ENCODE measurements around the gene CACNG3. TPM values are rescaled to one million over a fixed set of nuclear protein-coding genes. Genes with fewer than 3 reads are reported as not detected.

The CACNG3 gene
- total and polyA plus RNA-seq, 11 donors = not detected

GRCh38 chr16:24216961-24217360 is 39.2 kb upstream of the CACNG3 start:
- no peak for TF ChIP-seq POLR2A (IDR thresholded peaks at IDR 0.05)
- TF ChIP-seq, protein P1, sequence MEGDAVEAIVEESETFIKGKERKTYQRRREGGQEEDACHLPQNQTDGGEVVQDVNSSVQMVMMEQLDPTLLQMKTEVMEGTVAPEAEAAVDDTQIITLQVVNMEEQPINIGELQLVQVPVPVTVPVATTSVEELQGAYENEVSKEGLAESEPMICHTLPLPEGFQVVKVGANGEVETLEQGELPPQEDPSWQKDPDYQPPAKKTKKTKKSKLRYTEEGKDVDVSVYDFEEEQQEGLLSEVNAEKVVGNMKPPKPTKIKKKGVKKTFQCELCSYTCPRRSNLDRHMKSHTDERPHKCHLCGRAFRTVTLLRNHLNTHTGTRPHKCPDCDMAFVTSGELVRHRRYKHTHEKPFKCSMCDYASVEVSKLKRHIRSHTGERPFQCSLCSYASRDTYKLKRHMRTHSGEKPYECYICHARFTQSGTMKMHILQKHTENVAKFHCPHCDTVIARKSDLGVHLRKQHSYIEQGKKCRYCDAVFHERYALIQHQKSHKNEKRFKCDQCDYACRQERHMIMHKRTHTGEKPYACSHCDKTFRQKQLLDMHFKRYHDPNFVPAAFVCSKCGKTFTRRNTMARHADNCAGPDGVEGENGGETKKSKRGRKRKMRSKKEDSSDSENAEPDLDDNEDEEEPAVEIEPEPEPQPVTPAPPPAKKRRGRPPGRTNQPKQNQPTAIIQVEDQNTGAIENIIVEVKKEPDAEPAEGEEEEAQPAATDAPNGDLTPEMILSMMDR (IDR thresholded peaks at IDR 0.05) = no peak
- no peaks in the 10 kb centered on the region for H3K36me3 ChIP-seq
- intact Hi-C loops (cut with DNase I) = no loop called here
- no peak for DNase-seq
- H3K27me3 ChIP-seq = no peaks in the 10 kb centered on the region
- no peak overlapping the region for H3K4me3 ChIP-seq
- no peak for ATAC-seq
- H3K9me3 ChIP-seq = no peaks in the 10 kb centered on the region
- H3K27ac ChIP-seq = no peak overlapping the region
- no peaks in the 10 kb centered on the region for H3K4me1 ChIP-seq

DNA sequence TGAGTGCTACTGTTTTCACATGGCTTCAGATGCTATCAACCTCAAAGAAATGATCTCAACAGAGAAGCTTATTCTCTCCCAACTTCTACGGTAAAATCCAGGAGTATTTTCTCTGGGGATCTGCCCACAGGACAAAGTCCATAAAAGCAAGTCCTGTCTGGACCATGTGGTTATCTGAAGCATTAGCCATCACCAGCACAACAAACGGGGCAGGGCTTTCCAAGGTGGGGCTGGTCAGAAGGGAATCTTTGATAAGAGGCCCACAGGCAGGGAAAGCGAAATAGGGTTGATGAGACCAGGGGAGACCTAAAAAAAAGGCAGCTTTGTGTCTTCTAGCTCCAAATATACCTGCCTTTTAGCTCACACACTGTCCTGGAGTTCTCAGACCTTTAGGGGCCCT is 38.7 kb upstream of the CACNG3 start:
- ATAC-seq (no peak), DNase-seq (no peak)
- intact Hi-C loops (cut with DNase I) = no loop called here
- H3K4me3 ChIP-seq = no peak overlapping the region
- H3K36me3 ChIP-seq = no peaks in the 10 kb centered on the region
- WGBS, 4 donors = 71 to 78% (median 73%) methylated on average over 3 of the region's 3 CpGs
- no peak overlapping the region for H3K27ac ChIP-seq
- TF ChIP-seq, protein P1 (IDR thresholded peaks at IDR 0.05) = no peak
- TF ChIP-seq POLR2A (IDR thresholded peaks at IDR 0.05) = no peak
- no peaks in the 10 kb centered on the region for H3K27me3 ChIP-seq
- no peaks in the 10 kb centered on the region for H3K4me1 ChIP-seq
- H3K9me3 ChIP-seq = no peaks in the 10 kb centered on the region

DNA sequence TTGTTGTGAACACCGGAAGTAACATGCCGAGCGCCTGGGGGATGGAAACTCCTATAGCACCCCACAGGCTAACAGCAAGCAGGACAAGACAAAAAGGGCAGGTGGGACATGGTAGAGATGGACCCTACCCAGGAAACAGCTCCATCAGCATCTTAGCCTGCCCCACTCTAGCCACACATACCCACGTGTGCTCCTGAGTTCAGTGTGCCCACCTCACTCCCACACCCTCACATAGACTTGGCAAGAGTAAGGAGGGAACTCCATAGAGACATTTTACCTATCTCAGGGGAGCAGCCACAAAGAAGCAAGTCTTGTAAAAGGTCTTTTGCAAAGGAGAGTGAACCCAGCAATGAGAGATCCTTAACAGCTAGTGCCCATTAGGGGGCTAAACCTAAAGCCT is 37.8 kb upstream of the CACNG3 start:
- DNase-seq (no peak), ATAC-seq (no peak)
- Histone ChIP-seq H3K9me3 (no peaks in the 10 kb centered on the region), H3K27ac (no peak overlapping the region), H3K36me3 (no peaks in the 10 kb centered on the region), H3K27me3 (no peaks in the 10 kb centered on the region), H3K4me1 (no peaks in the 10 kb centered on the region), H3K4me3 (no peak overlapping the region)
- intact Hi-C loops (cut with DNase I) = no loop called here
- 87 to 93% (median 92%) methylated on average over 4 of the region's 4 CpGs for WGBS, 4 donors
- no peak for TF ChIP-seq POLR2A (IDR thresholded peaks at IDR 0.05)
- TF ChIP-seq, protein P1 (IDR thresholded peaks at IDR 0.05) = no peak

DNA sequence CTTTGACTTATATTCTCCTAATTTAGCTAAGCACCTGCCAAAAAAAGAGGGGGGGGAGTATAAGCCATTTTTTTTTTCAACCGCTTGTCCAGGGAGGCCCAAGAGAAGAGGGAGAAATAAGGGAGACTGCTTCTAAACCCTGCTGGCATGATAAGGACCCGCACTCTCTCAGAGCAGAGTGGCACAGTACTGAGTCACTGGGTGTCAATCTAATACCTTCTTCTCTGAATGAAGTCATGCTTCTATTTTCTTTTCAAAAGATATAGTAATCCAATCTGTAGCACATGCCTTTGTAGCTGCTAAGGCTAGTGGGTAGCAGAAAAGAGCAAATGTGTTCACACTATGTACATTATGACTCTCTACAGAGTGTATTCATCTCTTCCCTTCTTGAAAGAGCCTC is 34.9 kb upstream of the CACNG3 start:
- no peaks in the 10 kb centered on the region for H3K36me3 ChIP-seq
- intact Hi-C loops (cut with DNase I) = loop anchor here in 1 of 10 donors (10.0 kb wide), 1 partner anchor 76 kb away; no protein-coding TSS in a partner anchor
- no peaks in the 10 kb centered on the region for H3K27me3 ChIP-seq
- no peak overlapping the region for H3K27ac ChIP-seq
- H3K4me3 ChIP-seq = no peak overlapping the region
- no peak for DNase-seq
- TF ChIP-seq, protein P1 (IDR thresholded peaks at IDR 0.05) = no peak
- TF ChIP-seq POLR2A (IDR thresholded peaks at IDR 0.05) = no peak
- no peaks in the 10 kb centered on the region for H3K4me1 ChIP-seq
- peaks cover 0 to 3% (median 0%) of the 10 kb centered on the region in 12 donors for H3K9me3 ChIP-seq
- 50 to 73% (median 66%) methylated on average over 2 of the region's 2 CpGs for WGBS, 4 donors
- ATAC-seq = peak in 3 of 4 donors; percentile 65 to 80 (median 76)

Data from heart left ventricle (tissue), 16 donors.